A549 (cell line): ENCODE results near the gene HACE1. TPM values are rescaled to one million over a fixed set of nuclear protein-coding genes. Genes with fewer than 3 reads are reported as not detected.
"Not testable (repeated sequence)": the region's sequence is repeated elsewhere in the genome, so short reads cannot be mapped to it uniquely, and the experiment has no call there.

ENCODE experiments used
- ATAC-seq, 2 experiments: fragments of 200-7000 bp in 1 of 2; fragments of >200 bp in 1 of 2; cut with Nextera tagmentation in 1 of 2; cut with Tn5 transposase in 1 of 2; 3 replicates each; pipeline versions ENCODE4 v1.8.0 to v1.9.1; 2018 to 2020; ENCODE audit warnings: mild to moderate bottlenecking in 1 of 2, moderate library complexity in 1 of 2
- CTCF ChIA-PET: fragments of 300-600 bp; sonication (Branson Sonifier 250); formaldehyde crosslinking; extraction: SDS; loops from one replicate; lab custom pipeline; 2021; ENCODE audit warnings: antibody characterized with exemption, inconsistent platforms; lab: Yijun Ruan, JAX
- POLR2A ChIA-PET: fragments of 350-600 bp; formaldehyde crosslinking; extraction: SDS; loops from one replicate; lab custom pipeline; 2021; ENCODE audit warnings: antibody characterized with exemption, inconsistent platforms; lab: Yijun Ruan, JAX
- DNase-seq, 2 experiments: peaks; one replicate each; pipeline versions ENCODE4 v3.0.0 to v3.0.0-alpha.2; 2011 to 2016; ENCODE audit warnings: low read depth in 1 of 2, low spot score in 1 of 2
- FAIRE-seq: peaks from 2 replicates; lab custom pipeline; 2011; peaks lifted over from hg19 to GRCh38; lab: Jason Lieb, UNC
- H3K27ac ChIP-seq, 2 experiments: fragments of >200 bp; sonication (Bioruptor Twin); formaldehyde crosslinking; 3 replicates each; pipeline ENCODE4 v1.5.1; 2016 to 2017
- H3K4me1 ChIP-seq: fragments of >200 bp; sonication (Bioruptor Twin); formaldehyde crosslinking; 3 replicates; pipeline ENCODE4 v1.6.1; 2016
- H3K4me2 ChIP-seq: fragments of >200 bp; sonication (Bioruptor Twin); formaldehyde crosslinking; 3 replicates; pipeline ENCODE4 v1.6.1; 2016
- H3K4me3 ChIP-seq: fragments of >200 bp; sonication (Bioruptor Twin); formaldehyde crosslinking; 3 replicates; pipeline ENCODE4 v1.5.1; 2016
- H3K9me3 ChIP-seq: fragments of >200 bp; sonication (Bioruptor Twin); formaldehyde crosslinking; 3 replicates; pipeline ENCODE4 v1.6.1; 2016
- BHLHE40 ChIP-seq: IDR thresholded peaks from 2 replicates; pipeline ENCODE4 v1.6.1; 2012; ENCODE audit warnings: low read depth, low read length, inconsistent platforms
- GATA3 ChIP-seq: IDR thresholded peaks from 2 replicates; pipeline ENCODE4 v1.6.1; 2012; ENCODE audit warnings: borderline replicate concordance
- HDAC2 ChIP-seq: fragments of 200-600 bp; sonication (generic); IDR thresholded peaks from 2 replicates; pipeline ENCODE4 v1.6.1; 2016
- JUNB ChIP-seq: fragments of >200 bp; sonication (Bioruptor Twin); formaldehyde crosslinking; IDR thresholded peaks from 2 replicates; pipeline ENCODE4 v1.6.1; 2016
- MYC ChIP-seq: IDR thresholded peaks from 2 replicates; pipeline ENCODE4 v1.6.1; 2012; ENCODE audit warnings: mild to moderate bottlenecking, inconsistent platforms, low read length, improper control_type of control experiment, borderline replicate concordance
- POLR2AphosphoS2 ChIP-seq: conservative IDR thresholded peaks from 2 replicates; pipeline ENCODE4 v1.6.1; 2012; ENCODE audit warnings: low read length, improper control_type of control experiment, inconsistent platforms
- RAD21 ChIP-seq, 2 experiments: fragments of >200 bp in 1 of 2; sonication (Bioruptor Twin) in 1 of 2; formaldehyde crosslinking in 1 of 2; IDR thresholded peaks in 1 of 2; conservative IDR thresholded peaks in 1 of 2; 2 replicates in 1 of 2; 3 replicates in 1 of 2; pipeline ENCODE4 v1.6.1; 2012 to 2018; ENCODE audit warnings: inconsistent platforms in 1 of 2
- RFX5 ChIP-seq: fragments of 450-650 bp; IDR thresholded peaks from 2 replicates; pipeline ENCODE4 v1.7.1; 2014; ENCODE audit warnings: antibody characterized with exemption, mild to moderate bottlenecking, moderate library complexity
- SMC3 ChIP-seq: fragments of >200 bp; sonication (Bioruptor Twin); formaldehyde crosslinking; IDR thresholded peaks from 3 replicates; pipeline ENCODE4 v1.6.1; 2018; ENCODE audit warnings: inconsistent platforms
- TFCP2L1 ChIP-seq: fragments of 250-450 bp; sonication (Bioruptor Pico); IDR thresholded peaks from 2 replicates; pipeline ENCODE4 v1.5.0; 2021; ENCODE audit warnings: mild to moderate bottlenecking
- ZSCAN20 ChIP-seq: fragments of 250-450 bp; sonication (Bioruptor Pico); IDR thresholded peaks from 2 replicates; pipeline ENCODE4 v1.8.0; 2022; ENCODE audit warnings: mild to moderate bottlenecking, moderate library complexity
- WGBS: methylation state at CpG from one replicate; pipeline ENCODE4 v1.1.6; 2017; ENCODE audit errors: missing lambda C conversion rate; 5-methylcytosine and 5-hydroxymethylcytosine counted together
- polyA plus RNA-seq, 4 experiments: library from polyadenylated mRNA; depleted of rRNA in 3 of 4; stranded (reverse); fragments of >200 nt; fragmentation: RNase III in 1 of 4; extraction: RNeasy Plus Mini Kit Qiagen cat#74134 plus additional on column Dnase treatment in 1 of 4; gene quantifications; 2 replicates in 3 of 4; 3 replicates in 1 of 4; pipeline ENCODE4 v1.2.3, GENCODE V29; 2011 to 2017
- TF ChIP-seq, protein P1 (sequence below): IDR thresholded peaks from 2 replicates; pipeline ENCODE4 v1.6.1; 2012
- TF ChIP-seq, protein P2 (sequence below): fragments of 200-600 bp; sonication (generic); IDR thresholded peaks from 2 replicates; pipeline ENCODE4 v1.6.1; 2016; ENCODE audit warnings: antibody characterized with exemption, mild to moderate bottlenecking, moderate library complexity
- TF ChIP-seq, protein P3 (sequence below): fragments of >200 bp; sonication (Bioruptor Twin); formaldehyde crosslinking; IDR thresholded peaks from 3 replicates; pipeline ENCODE4 v1.5.1; 2016
- TF ChIP-seq, protein P4 (sequence below): fragments of 150-350 bp; IDR thresholded peaks from 2 replicates; pipeline ENCODE4 v1.6.1; 2014; ENCODE audit warnings: low read depth, mild to moderate bottlenecking, low read length
- TF ChIP-seq, protein P5 (sequence below): fragments of >200 bp; sonication (Bioruptor Twin); formaldehyde crosslinking; IDR thresholded peaks from 2 replicates; pipeline ENCODE4 v1.6.1; 2016

HACE1 gene
- polyA plus RNA-seq, 2 of the 4 experiments (the other 2 are of a cell fraction) = 3.4 to 9.7 TPM

DNA sequence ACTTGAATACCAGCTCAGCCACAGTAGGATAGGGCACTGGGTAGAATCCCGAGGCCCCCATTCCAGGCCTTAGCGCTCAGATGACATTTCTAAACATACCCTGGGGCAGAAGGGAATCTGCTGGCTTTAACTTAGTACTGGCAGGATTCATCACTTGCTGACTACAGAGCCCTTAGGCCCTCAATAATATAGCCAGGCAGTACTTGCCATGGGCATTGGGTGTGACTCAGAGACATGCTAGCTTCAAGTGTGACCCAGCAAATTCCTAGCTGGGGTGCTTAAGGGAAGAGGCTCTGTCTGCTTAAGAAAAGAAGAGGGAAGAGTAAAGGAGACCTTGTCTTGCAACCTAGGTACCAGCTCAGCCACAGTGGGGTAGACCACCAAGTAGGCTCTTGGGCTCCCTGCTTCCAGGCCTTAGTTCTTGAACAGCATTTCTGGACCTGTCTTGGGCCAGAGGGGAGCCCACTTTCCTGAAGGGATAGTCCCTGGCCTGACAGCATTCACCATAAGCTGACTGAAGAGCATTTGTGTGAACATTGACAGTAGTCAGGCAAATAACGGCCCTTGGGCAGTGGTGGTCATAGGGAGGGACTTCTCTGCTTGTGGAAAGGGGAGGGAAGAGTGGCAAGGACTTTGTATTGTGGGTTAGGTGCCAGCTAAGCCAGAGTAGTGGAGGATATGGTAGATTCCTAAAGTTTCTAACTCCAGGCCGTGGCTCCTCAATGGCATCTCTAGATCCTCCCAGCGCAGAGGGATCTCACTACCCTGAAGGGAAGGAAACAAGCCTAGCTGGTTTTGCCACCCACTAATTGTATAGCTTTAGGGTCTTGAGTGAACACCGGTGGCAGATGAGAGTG lies 48.5 kb upstream of the HACE1 start (continued):
- no peak for TF ChIP-seq JUNB
- TF ChIP-seq, protein P1, sequence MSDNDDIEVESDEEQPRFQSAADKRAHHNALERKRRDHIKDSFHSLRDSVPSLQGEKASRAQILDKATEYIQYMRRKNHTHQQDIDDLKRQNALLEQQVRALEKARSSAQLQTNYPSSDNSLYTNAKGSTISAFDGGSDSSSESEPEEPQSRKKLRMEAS = no peak
- no peak for TF ChIP-seq TFCP2L1 (CRISPR knock-in tag)

DNA sequence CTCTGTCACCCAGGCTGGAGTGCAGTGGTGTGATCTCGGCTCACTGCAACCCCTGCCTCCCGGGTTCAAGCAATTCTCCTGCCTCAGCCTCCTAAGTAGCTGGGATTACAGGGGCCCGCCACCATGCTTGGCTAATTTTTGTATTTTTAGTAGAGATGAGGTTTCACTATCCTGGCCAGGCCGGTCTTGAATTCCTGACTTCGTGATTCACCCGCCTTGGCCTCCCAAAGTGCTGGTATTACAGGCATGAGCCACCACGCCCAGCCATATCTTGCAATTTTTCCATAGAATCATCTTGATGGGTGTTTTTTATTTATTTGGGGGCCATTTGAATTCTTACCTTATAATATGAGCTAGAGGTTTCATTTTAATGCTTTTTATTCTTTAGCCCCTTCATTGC lies 39.2 kb upstream of the HACE1 start:
- CTCF ChIA-PET = interaction anchor here (1.2 to 2.1 kb wide), 2 partner anchors 39 to 57 kb away, joined by 4 to 8 read pairs; partner anchors contain the start of genes HACE1 and LIN28B
- H3K4me3 ChIP-seq, H3K27ac ChIP-seq, H3K4me1 ChIP-seq, ATAC-seq, FAIRE-seq, H3K9me3 ChIP-seq, DNase-seq, POLR2A ChIA-PET, H3K4me2 ChIP-seq: not testable (repeated sequence)
- WGBS = 75% methylated on average over 7 of the region's 7 CpGs

DNA sequence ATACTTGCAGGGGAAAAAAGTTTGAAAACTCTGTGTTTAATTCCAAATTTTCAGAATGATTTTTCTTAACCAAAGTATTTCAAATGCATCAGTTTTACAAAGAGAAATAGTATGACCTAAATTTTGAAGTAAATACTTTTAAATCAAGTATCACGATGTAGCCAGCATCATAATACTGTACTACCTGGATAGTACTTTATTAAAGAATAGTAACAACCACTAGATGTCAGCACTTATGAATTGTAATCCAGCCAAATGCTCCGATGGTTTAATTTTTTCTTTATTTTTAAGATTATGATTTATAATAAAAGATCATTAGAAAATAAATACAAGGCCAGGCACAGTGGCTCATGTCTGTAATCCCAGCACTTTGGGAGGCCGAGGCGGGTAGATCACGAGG lies 37.2 kb upstream of the HACE1 start:
- 18% methylated on average over 5 of the region's 5 CpGs for WGBS
- ATAC-seq (peak in 1 of 2 experiments; percentile 68; a peak in 2 of 6 replicates), DNase-seq (peak in 1 of 2 experiments; percentile 2), FAIRE-seq (no peak)
- ChIA-PET CTCF (interaction anchor here (0.7 to 1.9 kb wide), 6 partner anchors 11 to 191 kb away, joined by 3 to 4 read pairs (median 4); no protein-coding TSS in a partner anchor), POLR2A (no interaction called here)
- TF ChIP-seq, protein P2, sequence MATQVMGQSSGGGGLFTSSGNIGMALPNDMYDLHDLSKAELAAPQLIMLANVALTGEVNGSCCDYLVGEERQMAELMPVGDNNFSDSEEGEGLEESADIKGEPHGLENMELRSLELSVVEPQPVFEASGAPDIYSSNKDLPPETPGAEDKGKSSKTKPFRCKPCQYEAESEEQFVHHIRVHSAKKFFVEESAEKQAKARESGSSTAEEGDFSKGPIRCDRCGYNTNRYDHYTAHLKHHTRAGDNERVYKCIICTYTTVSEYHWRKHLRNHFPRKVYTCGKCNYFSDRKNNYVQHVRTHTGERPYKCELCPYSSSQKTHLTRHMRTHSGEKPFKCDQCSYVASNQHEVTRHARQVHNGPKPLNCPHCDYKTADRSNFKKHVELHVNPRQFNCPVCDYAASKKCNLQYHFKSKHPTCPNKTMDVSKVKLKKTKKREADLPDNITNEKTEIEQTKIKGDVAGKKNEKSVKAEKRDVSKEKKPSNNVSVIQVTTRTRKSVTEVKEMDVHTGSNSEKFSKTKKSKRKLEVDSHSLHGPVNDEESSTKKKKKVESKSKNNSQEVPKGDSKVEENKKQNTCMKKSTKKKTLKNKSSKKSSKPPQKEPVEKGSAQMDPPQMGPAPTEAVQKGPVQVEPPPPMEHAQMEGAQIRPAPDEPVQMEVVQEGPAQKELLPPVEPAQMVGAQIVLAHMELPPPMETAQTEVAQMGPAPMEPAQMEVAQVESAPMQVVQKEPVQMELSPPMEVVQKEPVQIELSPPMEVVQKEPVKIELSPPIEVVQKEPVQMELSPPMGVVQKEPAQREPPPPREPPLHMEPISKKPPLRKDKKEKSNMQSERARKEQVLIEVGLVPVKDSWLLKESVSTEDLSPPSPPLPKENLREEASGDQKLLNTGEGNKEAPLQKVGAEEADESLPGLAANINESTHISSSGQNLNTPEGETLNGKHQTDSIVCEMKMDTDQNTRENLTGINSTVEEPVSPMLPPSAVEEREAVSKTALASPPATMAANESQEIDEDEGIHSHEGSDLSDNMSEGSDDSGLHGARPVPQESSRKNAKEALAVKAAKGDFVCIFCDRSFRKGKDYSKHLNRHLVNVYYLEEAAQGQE = no peak
- TF ChIP-seq SMC3 (peak; percentile 63), MYC (no peak), RAD21 (conservative IDR thresholded peaks at IDR 0.05 in 1 of 2, IDR thresholded peaks at IDR 0.05 in 1 of 2) (peak; percentile 36; a peak in 3 of 5 replicates), GATA3 (no peak)
- TF ChIP-seq, protein P3, sequence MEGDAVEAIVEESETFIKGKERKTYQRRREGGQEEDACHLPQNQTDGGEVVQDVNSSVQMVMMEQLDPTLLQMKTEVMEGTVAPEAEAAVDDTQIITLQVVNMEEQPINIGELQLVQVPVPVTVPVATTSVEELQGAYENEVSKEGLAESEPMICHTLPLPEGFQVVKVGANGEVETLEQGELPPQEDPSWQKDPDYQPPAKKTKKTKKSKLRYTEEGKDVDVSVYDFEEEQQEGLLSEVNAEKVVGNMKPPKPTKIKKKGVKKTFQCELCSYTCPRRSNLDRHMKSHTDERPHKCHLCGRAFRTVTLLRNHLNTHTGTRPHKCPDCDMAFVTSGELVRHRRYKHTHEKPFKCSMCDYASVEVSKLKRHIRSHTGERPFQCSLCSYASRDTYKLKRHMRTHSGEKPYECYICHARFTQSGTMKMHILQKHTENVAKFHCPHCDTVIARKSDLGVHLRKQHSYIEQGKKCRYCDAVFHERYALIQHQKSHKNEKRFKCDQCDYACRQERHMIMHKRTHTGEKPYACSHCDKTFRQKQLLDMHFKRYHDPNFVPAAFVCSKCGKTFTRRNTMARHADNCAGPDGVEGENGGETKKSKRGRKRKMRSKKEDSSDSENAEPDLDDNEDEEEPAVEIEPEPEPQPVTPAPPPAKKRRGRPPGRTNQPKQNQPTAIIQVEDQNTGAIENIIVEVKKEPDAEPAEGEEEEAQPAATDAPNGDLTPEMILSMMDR = peak; percentile 45
- H3K4me1 ChIP-seq = no peaks in the 10 kb centered on the region
- H3K4me2 ChIP-seq = peak overlapping the region; percentile 53; the same call in 2 of the 3 replicates
- H3K9me3 ChIP-seq = no peaks in the 10 kb centered on the region
- H3K27ac ChIP-seq = no peak overlapping the region
- peak overlapping the region; percentile 32 for H3K4me3 ChIP-seq

DNA sequence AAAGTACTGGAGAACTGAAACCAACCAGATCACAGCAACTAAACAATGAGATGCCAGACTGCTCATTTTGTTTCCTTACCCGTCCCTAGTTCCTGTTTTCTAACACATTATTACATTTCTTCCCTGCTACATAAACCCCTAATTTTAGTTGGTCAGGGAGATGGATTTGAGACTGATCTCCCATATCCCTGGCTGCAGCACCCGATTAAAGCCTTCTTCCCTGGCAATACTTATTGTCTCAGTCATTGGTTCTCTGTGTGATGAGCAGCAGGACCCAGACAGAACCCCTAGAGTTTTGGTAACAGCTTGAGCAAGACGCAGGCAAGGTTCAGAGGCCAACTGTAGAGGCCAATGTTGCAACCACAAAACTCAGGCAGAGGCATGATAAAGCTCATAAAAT lies 28.3 kb upstream of the HACE1 start:
- Histone ChIP-seq H3K27ac (no peak overlapping the region), H3K9me3 (peaks cover 4% of the 10 kb centered on the region; the same call in 1 of the 3 replicates), H3K4me2 (no peak overlapping the region), H3K4me1 (no peaks in the 10 kb centered on the region), H3K4me3 (no peak overlapping the region)
- FAIRE-seq (no peak), DNase-seq (no peak), ATAC-seq (no peak)
- POLR2A ChIA-PET = no interaction called here
- CTCF ChIA-PET = no interaction called here
- 17% methylated on average over 3 of the region's 3 CpGs for WGBS
- no peak for TF ChIP-seq TFCP2L1 (CRISPR knock-in tag)
- no peak for TF ChIP-seq POLR2AphosphoS2
- TF ChIP-seq, protein P4, sequence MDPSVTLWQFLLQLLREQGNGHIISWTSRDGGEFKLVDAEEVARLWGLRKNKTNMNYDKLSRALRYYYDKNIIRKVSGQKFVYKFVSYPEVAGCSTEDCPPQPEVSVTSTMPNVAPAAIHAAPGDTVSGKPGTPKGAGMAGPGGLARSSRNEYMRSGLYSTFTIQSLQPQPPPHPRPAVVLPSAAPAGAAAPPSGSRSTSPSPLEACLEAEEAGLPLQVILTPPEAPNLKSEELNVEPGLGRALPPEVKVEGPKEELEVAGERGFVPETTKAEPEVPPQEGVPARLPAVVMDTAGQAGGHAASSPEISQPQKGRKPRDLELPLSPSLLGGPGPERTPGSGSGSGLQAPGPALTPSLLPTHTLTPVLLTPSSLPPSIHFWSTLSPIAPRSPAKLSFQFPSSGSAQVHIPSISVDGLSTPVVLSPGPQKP = no peak
- TF ChIP-seq BHLHE40 = no peak
- no peak for TF ChIP-seq HDAC2
- TF ChIP-seq, protein P3 = no peak
- no peak for TF ChIP-seq ZSCAN20 (CRISPR knock-in tag)
- TF ChIP-seq, protein P5, sequence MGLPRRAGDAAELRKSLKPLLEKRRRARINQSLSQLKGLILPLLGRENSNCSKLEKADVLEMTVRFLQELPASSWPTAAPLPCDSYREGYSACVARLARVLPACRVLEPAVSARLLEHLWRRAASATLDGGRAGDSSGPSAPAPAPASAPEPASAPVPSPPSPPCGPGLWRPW = no peak
- TF ChIP-seq RFX5 = no peak
